HepG2 (cell line): Measurements from ENCODE around the gene CLDN19. TPM values are rescaled to one million over a fixed set of nuclear protein-coding genes. Genes with fewer than 3 reads are reported as not detected.

Source experiments
- CBX2 ChIP-seq, 2 experiments: fragments of 200-600 bp in 1 of 2; sonication (generic); formaldehyde crosslinking in 1 of 2; IDR thresholded peaks; 2 replicates each; pipeline versions ENCODE4 v1.7.0 to v1.8.1; 2018 to 2022; ENCODE audit warnings: low read depth in 2 of 2, low read length in 1 of 2, mild to moderate bottlenecking in 1 of 2, missing genetic modification reagents in 1 of 2
- FOXP1 ChIP-seq, 2 experiments: fragments of 450-650 bp in 1 of 2; IDR thresholded peaks; 2 replicates each; pipeline ENCODE4 v1.6.1; 2017 to 2018; ENCODE audit warnings: antibody characterized with exemption in 1 of 2
- GRHL1 ChIP-seq: sonication (generic); formaldehyde crosslinking; conservative IDR thresholded peaks from 2 replicates; pipeline ENCODE4 v1.8.0; 2022; ENCODE audit warnings: missing genetic modification reagents
- KIAA2018 ChIP-seq: sonication (generic); formaldehyde crosslinking; IDR thresholded peaks from 2 replicates; pipeline ENCODE4 v1.5.0; 2020; ENCODE audit warnings: mild to moderate bottlenecking, missing genetic modification reagents, borderline replicate concordance
- MBD4 ChIP-seq: IDR thresholded peaks from 2 replicates; pipeline ENCODE4 v1.6.1; 2012; ENCODE audit warnings: low read length, inconsistent platforms, borderline replicate concordance
- TCF12 ChIP-seq, 2 experiments: fragments of 450-650 bp in 1 of 2; sonication (generic) in 1 of 2; formaldehyde crosslinking in 1 of 2; IDR thresholded peaks; 2 replicates each; pipeline versions ENCODE4 v1.6.1 to v1.8.0; 2017 to 2022; ENCODE audit warnings: antibody characterized with exemption in 1 of 2, mild to moderate bottlenecking in 1 of 2, missing genetic modification reagents in 1 of 2, moderate library complexity in 1 of 2
- UBTF ChIP-seq: sonication (generic); formaldehyde crosslinking; IDR thresholded peaks from 2 replicates; pipeline ENCODE4 v1.4.0; 2020; ENCODE audit warnings: mild to moderate bottlenecking, missing genetic modification reagents
- ZBTB49 ChIP-seq: sonication (generic); formaldehyde crosslinking; IDR thresholded peaks from 2 replicates; pipeline ENCODE4 v1.4.0; 2020; ENCODE audit warnings: missing genetic modification reagents, borderline replicate concordance
- ZNF121 ChIP-seq: sonication (generic); formaldehyde crosslinking; IDR thresholded peaks from 2 replicates; pipeline ENCODE4 v1.5.0; 2020; ENCODE audit warnings: mild to moderate bottlenecking, missing genetic modification reagents
- ZSCAN12 ChIP-seq: sonication (generic); formaldehyde crosslinking; IDR thresholded peaks from 2 replicates; pipeline ENCODE4 v1.9.0; 2021; ENCODE audit warnings: mild to moderate bottlenecking, missing genetic modification reagents
- polyA plus RNA-seq, 8 experiments: library from polyadenylated mRNA; depleted of rRNA in 3 of 8; stranded (reverse) in 7 of 8; unstranded in 1 of 8; fragments of >200 nt; fragmentation: Illumina TruSeq in 4 of 8; extraction: Trizol in 4 of 8; gene quantifications; 2 replicates each; pipeline versions ENCODE4 v1.2.1 to v1.2.3, GENCODE V29; 2011 to 2016; ENCODE audit warnings: low read depth in 4 of 8, missing spikeins in 1 of 8, mixed read lengths in 1 of 8; ENCODE audit not compliant: insufficient read depth in 1 of 8
- total RNA-seq, 5 experiments: library from RNA; depleted of rRNA; stranded (reverse); fragments of >200 nt; fragmentation: Illumina TruSeq; extraction: Trizol; gene quantifications; 2 replicates each; pipeline ENCODE4 v1.2.3, GENCODE V29; 2016; ENCODE audit warnings: low read depth in 1 of 5

Gene CLDN19
- total and polyA plus RNA-seq, 2 of the 13 experiments (the other 11 are each of a cell fraction or from before 2014, with no cell fraction given), result 5.0 to 7.6 TPM

- TF ChIP-seq KIAA2018 (no peak), UBTF (peak; percentile 46; the same call in 1 of the 2 replicates), ZNF121 (peak; percentile 40; the same call in 1 of the 2 replicates), ZSCAN12 (no peak), TCF12 (IDR thresholded peaks at IDR 0.05) (no peak), TCF12 (CRISPR knock-in tag; IDR thresholded peaks at IDR 0.05) (no peak), FOXP1 (IDR thresholded peaks at IDR 0.05) (no peak), FOXP1 (CRISPR knock-in tag; IDR thresholded peaks at IDR 0.05) (no peak), MBD4 (no peak), GRHL1 (CRISPR knock-in tag) (no peak), CBX2 (IDR thresholded peaks at IDR 0.05; ENCODE audit: low read depth, low read length) (no peak), CBX2 (CRISPR knock-in tag; IDR thresholded peaks at IDR 0.05; ENCODE audit: low read depth) (no peak), ZBTB49 (CRISPR knock-in tag) (no peak)
These were observed at the start of gene CLDN19 (continued) for GRCh38 chr1:42739753-42740700.
